GM18520 (cell line): Measurements from ENCODE around the gene SEC22C.

Experiments used
- ATAC-seq: cut with Tn5 transposase; IDR thresholded peaks from one replicate; pipeline ENCODE4 v1.9.1; 2021; ENCODE audit not compliant: unreplicated experiment

SEC22C gene

GRCh38 chr3:42515976-42516375 is 65.8 kb downstream of the SEC22C start:
- ATAC-seq, result no peak

DNA sequence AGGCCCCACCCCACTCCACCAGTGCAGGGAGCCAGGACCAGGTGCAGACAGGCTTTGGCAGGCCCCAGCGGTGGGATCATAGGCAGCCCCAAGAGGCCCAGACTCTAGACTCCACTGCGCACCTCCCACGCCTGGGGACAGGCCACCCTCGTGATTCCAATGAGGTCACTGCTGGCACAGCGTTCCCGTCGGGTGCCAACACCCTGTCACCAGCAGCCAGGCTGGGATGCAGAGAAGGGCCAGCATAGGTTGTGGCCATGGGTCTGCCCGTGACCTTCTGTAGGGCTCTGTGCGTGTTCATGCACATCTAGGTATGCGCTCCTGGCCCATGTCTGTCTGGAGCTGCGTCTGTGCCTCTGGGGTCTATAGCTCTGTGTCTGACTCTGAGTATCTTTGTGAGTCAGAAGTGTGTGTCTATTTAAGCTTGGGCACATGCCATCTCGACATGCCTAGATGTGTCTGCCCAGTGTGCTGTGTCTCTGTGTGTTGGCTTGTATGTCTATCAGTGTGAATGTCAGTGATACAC is 66.3 kb downstream of the SEC22C start:
- ATAC-seq, result no peak

- no peak for ATAC-seq
These were observed 66.9 kb downstream of the SEC22C start for GRCh38 chr3:42514876-42515275.

- ATAC-seq, result no peak
These were observed 68.2 kb downstream of the SEC22C start for GRCh38 chr3:42513521-42513920.

- ATAC-seq, result no peak
These were observed 68.6 kb downstream of the SEC22C start for GRCh38 chr3:42513121-42513520.

- ATAC-seq, result no peak
These were observed 70.0 kb downstream of the SEC22C start for GRCh38 chr3:42511736-42512135.

DNA sequence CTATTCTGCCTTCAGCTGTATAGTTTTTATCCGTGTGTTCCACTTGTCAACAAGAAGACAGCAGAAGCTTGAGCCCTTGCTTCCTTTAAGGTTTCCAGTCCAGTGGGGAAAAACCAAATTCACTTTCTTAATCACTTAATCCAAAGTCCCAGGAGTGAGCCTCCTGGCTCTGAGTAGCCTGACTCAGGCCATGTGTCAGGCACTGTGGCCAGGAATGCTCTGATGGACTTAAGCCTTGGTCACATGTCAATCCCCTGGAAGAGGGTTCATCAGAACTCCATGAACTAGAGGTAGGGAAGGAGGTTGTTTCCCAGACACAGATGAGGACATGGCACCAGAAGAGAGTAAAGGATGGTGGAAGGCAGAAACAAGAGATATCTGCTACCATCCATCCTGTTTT is 70.6 kb downstream of the SEC22C start:
- ATAC-seq, result no peak

DNA sequence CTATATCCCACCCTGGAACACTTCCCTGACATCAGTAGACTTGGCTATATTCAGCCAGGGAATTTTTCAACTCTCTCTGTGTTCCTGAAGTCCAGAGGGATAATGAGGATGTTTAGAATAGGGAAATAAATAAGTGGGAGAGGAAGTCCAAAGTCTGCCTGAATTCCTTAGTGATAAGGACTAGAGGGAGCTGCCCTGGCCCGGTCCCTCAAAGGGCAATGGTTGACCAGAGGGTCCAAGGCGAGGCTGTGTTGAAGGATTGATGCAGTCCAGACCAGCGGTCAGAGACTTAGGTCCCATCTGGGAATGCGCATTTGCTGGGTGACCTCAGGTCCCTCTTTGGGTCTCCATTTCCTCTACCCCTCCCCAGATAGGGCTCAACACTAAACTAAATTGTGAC is 71.4 kb downstream of the SEC22C start:
- no peak for ATAC-seq

DNA sequence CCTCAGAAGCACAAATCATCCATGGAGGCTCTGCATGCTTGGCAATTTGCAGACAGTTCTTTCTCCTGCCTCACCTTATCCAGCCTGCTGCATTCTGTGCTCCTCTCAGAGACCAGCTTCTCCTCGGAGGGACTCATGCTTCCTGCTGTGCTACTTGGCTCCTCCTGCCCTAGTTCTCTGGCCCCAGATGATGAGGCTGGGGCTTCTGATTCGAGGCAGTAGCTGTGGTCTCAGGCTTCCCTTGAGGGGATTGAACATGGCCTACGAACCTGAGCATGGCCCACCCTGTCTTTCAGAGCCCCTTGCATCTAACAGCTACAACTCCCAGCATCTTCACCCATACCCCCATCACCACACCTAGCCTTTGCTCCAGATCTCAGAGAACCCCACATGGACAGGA is 72.7 kb downstream of the SEC22C start:
- no peak for ATAC-seq

DNA sequence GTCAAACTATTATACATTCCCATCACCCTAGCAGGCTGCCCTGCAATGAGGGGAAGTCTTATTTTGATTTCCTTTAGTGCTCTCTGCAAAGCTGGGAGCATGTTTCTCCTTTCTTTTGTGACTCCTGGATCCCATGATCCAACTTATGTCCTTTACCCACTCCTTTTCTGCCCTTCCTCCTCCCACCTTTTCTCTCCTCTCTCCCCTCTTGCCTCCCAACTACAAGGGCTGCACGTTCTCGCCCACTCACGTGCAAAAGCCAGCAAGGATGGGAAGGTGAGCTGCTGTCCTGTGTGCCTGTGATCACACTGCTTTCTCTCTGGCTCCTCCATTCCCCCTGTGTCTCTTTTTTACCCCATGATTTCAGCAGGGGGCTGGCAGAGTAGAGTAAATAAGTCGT is 73.2 kb downstream of the SEC22C start:
- ATAC-seq, result no peak

GRCh38 chr3:42507761-42508335 is 73.9 kb downstream of the SEC22C start:
- no peak for ATAC-seq

- ATAC-seq, result no peak
These were observed 74.5 kb downstream of the SEC22C start for GRCh38 chr3:42507252-42507651.

DNA sequence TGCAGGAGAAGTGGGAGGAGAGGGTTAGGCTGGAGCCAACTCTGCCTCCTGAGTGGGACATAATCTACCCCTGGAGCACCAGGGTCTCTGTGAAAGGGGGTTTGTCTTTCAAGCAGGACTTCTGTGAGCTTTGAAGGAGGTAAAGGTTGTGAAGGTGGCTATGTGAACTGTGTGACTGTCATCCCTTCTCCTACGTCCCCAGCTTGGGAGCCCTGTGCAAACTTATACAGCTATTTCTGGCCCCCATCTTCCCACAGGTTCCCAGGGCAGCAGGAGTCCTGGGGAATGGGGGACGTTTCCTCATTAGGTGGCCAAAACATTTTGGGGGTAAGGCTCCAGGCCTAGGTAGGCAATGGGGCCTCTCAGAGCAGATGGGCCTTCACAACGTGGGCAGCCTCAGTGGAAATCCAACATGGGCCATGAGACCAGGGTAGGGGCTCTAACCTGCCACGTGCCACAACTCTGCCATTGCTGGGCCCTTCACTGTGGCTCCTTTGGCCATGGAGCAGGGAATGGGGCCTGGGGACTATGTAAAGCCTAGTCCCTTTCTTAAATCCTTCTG is 75.8 kb downstream of the SEC22C start:
- ATAC-seq, result no peak

GRCh38 chr3:42505128-42505848 is 76.5 kb downstream of the SEC22C start:
- ATAC-seq, result no peak

DNA sequence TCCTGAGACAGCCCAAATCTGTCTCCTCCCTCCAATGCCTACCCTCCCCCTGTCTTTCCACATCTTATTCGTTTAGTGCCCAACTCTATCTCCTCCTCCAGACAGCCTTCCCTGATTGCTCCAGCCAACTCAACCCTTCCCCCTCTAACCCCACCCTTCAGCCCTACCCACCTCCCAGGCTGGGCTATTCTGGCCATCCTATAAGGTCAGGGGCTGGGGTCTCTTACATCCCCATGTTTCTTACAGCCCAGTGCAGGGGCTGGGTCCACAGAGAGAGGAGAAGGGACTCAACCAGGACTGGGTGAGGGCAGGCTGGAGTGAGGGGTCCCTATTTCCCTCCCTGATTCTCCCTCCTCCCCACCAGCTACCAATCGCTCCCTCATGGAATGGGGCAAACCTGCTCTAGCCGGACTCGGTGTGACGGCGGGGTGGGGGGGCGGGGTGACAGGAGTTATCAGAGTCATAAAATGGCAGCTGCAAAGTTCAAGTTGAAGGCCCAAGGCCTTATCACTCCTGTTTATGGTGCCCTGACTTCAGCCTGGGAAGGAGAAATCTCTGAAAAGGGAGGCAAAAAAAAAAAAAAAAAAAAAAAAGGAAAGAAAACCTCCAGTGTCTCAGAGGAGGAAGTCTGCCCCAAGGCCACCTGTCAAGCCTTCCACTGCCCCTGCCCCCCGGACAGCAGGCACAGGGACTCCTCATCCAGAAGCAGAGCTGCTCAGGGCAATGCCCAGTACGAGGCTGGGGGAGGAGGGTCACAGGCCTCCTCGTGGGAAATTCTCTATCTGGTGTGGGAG is 77.2 kb downstream of the SEC22C start:
- ATAC-seq, result no peak

- no peak for ATAC-seq
These were observed 77.8 kb downstream of the SEC22C start for GRCh38 chr3:42503957-42504333.

DNA sequence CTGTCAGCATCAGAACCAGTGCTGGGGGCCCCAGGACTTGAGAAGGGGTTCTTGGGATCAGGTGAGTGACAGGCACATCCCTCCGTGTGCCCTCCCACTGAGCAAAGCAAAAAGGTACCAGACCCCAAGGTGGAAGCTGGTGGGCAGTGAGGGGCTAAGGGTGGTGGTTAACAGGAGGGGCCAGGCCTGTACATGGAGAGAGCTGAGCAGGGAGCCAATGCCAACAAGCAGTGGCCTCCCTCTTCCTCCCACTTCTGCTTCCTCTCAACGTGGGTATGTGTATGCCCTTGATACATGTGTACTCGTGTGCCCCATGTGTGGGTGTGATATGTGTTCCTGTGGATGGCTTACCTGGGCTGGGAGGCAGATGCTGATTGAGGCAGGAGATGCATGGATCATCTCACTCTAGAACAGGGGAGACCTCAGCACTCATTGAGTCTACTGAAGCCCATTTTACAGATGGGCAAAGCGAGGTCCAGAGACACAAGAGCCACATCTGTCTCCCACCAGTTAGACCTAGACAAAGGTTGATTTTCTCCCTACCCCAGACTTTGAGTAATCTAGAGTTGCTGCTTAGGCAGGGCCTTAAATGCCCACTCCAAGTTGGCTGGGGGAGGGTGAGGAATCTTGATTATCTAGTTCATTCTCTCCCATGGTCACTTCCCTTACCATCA is 78.4 kb downstream of the SEC22C start:
- ATAC-seq, result no peak

- peak; percentile 94 for ATAC-seq
These were observed 79.1 kb downstream of the SEC22C start, which contains the start of gene VIPR1 for GRCh38 chr3:42502429-42503250. Gene VIPR1 (plus strand): TSS chr3:42502643. CDS start chr3:42502736, 93 bp downstream.

- ATAC-seq, result peak; percentile 8
These were observed 79.9 kb downstream of the SEC22C start for GRCh38 chr3:42501681-42502428.
